LNCaP clone FGC (cell line): ENCODE measurements around the gene NMU.

Experiments
- DNase-seq: peaks from one replicate; pipeline ENCODE4 v3.0.0-alpha.2; 2011; ENCODE audit warnings: low read depth
- H3K4me3 ChIP-seq: 2 replicates; pipeline ENCODE4 v1.5.1; 2011; ENCODE audit warnings: mild to moderate bottlenecking, low read depth, low read length, control low read depth
- TF ChIP-seq, protein P1 (sequence below): IDR thresholded peaks from 2 replicates; pipeline ENCODE4 v1.5.1; 2012; ENCODE audit warnings: mild to moderate bottlenecking; ENCODE audit not compliant: control insufficient read depth, insufficient read depth; ENCODE audit errors: extremely low read depth

The NMU gene

DNA sequence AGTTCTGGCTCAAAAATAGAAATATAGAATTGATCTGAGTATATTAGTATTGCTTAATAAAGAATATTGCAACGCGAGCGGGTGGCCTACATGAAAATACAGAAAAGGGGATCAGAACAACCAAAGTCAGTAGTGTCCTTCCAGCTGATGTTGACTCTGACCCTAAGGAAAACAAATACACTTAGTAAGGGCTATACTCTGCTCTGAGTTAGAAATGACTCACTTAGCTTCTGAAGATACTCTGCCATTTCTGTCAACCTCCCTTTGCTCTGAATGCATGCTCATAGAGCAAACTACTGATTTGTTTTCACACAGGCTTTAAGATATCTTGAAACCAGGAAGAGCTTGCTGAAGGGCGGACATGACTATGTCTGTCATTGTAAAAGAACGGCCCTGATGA is 22.6 kb upstream of the NMU start:
- TF ChIP-seq, protein P1, sequence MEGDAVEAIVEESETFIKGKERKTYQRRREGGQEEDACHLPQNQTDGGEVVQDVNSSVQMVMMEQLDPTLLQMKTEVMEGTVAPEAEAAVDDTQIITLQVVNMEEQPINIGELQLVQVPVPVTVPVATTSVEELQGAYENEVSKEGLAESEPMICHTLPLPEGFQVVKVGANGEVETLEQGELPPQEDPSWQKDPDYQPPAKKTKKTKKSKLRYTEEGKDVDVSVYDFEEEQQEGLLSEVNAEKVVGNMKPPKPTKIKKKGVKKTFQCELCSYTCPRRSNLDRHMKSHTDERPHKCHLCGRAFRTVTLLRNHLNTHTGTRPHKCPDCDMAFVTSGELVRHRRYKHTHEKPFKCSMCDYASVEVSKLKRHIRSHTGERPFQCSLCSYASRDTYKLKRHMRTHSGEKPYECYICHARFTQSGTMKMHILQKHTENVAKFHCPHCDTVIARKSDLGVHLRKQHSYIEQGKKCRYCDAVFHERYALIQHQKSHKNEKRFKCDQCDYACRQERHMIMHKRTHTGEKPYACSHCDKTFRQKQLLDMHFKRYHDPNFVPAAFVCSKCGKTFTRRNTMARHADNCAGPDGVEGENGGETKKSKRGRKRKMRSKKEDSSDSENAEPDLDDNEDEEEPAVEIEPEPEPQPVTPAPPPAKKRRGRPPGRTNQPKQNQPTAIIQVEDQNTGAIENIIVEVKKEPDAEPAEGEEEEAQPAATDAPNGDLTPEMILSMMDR: no peak
- no peak for DNase-seq
- no peak overlapping the region for H3K4me3 ChIP-seq

DNA sequence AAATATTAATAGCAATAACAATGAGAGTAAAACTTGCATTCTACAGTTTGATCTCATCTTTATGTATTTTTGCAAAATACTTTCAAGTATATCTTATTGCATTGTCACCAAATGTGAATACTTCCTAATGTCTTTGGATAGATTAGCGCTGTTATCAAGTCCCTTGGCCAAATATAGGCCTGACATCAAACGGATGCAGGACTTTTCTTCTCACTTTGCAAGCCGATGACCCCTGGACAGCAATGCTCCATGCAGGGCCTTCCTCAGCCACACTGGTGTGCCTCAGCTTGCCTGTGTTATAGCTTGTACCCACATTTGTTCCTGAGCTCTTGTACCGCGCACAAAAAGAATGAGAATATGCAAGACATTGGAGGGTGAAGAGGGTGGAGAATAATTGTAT is 18.0 kb upstream of the NMU start:
- no peak for DNase-seq
- H3K4me3 ChIP-seq: no peak overlapping the region

DNA sequence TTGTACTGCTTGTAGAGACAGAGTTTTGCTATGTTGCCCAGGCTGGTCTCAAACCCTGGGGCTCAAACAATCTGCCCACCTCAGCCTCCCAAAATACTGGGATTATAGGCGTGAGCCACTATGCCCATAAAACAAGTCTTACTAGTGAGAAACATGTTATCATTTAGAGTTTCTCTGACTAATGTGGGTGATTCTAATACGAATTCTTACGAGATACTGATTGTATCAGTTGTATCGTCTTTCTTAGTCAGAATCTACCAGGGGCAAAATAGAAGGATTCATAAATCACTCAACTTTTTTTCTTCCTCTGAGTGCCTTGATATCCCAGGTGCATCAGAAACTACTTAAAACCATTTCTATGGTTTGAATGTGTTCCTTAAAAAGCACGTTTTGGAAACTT is 14.4 kb upstream of the NMU start:
- TF ChIP-seq, protein P1: no peak
- H3K4me3 ChIP-seq: no peak overlapping the region
- no peak for DNase-seq

More for the DNA sequence above, 18.0 kb upstream of the NMU start:
- TF ChIP-seq, protein P1: no peak

DNA sequence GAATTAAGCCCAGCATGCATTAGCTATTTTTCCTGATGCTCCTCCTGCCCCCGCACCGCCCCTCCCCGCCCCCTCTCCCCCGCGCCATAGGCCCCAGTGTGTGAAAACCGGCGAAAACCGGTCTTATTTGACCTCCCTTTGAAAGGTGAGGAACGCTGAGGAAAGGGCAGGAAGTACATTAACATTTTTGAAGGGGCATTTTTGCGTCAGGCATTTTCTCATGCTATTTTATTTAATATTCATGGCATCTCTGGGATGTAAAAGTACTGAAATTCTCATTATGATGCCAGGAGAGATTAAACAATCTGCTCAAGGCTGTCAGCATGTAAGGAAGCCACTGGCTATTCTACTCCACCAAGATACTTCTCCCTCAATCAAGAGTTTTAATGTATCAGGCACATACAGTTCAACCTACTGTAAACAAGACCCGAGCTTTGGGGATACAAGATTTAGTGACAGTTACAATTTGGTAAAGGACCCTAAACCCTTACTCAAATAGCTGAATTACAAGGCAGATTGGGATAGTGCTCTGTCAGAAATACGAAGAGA is 1.2 kb upstream of the NMU start:
- TF ChIP-seq, protein P1: no peak
- no peak overlapping the region for H3K4me3 ChIP-seq
- DNase-seq: no peak

DNA sequence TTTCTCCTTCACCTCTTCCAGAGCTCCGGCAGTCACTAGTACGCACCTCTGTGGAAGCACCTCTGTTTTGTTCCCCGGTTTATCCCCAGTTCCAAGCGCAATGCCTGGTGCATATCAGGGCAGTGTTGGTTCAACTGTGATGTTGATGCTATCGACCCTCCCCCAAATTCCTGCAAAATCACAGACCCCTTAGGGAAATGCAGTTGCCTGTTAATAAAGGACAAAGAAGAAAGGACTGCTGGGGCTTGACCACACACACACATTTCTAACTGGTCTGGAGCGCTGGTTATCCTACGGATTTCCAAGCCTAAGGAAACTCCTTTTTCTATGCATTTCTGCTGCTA is 530 bp upstream of the NMU start:
- no peak for DNase-seq
- peak overlapping the region; percentile 58 for H3K4me3 ChIP-seq
- TF ChIP-seq, protein P1: no peak

DNA sequence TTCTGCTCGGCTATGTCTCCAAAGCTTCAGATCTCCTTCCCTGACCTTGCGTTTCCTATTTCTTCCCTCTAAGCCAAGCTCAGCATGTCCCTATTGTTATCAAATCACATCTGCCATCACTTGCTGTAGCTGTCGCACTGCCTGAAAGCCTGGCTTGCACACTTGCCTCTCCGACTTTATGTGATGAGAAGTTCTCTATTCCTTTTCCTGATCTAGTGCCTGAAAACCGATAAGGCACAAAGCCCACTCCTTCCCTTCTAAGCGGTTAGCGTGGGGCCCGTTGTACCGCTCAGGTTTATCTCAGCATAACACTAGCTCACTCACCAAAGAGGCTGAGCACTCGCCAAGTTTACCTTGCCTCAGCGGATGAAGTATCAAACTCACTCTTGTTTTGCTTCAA is 816 bp downstream of the NMU start:
- no peak for DNase-seq
- TF ChIP-seq, protein P1: no peak
- peak overlapping the region; percentile 58 for H3K4me3 ChIP-seq

DNA sequence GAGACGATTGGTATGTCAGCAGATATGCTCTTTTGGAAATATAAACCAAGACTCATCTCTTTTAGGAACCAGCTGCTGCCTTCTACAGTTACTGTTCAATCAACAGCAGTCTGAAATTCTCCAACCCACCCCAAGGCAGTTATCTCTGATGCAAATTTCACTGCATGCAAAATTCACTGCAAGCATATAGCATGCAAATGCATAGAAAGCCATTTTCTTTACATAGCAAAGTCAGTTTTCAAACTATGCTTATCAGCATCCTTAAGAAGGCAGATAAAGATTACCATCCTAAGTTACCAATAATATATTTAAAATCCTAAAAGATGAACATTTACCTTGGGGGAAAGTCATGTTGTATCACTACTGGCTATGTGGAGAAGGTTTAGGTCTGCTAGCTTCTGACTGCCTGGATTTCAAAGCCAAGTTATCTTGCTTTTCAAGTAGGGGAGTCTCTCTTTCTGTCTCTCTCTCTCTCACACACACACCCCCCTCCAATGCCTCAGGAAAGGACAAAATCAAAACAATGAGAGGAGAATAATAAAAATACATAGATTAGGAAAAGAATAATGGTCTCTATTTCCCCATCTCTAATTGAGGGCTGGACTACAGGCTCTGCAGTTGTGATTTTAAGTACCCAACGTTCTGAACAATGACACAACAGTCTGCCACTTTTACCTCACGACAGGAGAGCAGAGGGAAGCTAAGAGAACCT is 1.5 kb downstream of the NMU start:
- H3K4me3 ChIP-seq: no peak overlapping the region
- DNase-seq: no peak
- TF ChIP-seq, protein P1: no peak
